ENCODE data around the gene FAM193A.

DNA sequence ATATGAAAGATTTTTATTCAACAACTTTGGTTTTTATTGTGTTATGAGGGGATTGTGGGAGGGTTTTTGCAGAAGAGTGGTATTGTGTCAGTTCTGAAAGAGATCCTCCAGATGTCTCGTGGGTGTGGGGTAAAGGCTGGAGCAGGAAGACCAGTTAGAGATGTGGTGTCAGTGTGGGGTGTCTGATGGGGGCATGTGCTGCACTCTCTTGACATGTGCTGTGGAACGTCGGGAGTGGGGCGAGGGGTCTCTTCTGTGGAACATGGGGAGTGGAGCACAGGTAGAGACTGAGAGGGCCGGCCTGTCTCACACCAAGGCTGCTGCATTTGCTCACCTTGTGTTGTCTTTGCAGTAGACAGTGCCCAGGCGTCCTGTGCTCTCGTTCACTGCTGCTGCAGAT lies 37.6 kb downstream of the FAM193A start:
- TF ChIP-seq, protein P1, sequence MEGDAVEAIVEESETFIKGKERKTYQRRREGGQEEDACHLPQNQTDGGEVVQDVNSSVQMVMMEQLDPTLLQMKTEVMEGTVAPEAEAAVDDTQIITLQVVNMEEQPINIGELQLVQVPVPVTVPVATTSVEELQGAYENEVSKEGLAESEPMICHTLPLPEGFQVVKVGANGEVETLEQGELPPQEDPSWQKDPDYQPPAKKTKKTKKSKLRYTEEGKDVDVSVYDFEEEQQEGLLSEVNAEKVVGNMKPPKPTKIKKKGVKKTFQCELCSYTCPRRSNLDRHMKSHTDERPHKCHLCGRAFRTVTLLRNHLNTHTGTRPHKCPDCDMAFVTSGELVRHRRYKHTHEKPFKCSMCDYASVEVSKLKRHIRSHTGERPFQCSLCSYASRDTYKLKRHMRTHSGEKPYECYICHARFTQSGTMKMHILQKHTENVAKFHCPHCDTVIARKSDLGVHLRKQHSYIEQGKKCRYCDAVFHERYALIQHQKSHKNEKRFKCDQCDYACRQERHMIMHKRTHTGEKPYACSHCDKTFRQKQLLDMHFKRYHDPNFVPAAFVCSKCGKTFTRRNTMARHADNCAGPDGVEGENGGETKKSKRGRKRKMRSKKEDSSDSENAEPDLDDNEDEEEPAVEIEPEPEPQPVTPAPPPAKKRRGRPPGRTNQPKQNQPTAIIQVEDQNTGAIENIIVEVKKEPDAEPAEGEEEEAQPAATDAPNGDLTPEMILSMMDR (IDR thresholded peaks at IDR 0.05) = no peak
- TF ChIP-seq POLR2A (IDR thresholded peaks at IDR 0.05) = no peak
